ENCODE data around the gene PRKN.

Gene PRKN

GRCh38 chr6:162200945-162201690 is 526.4 kb downstream of the PRKN start:
- no peak overlapping the region for H3K4me3 ChIP-seq (ENCODE audit: low read depth, low read length)
- no peak for DNase-seq (ENCODE audit: low read depth, low spot score)
- in situ Hi-C loops (cut with HindIII; ENCODE audit: low sequenced_read_pairs) = no loop called here
- TF ChIP-seq CTCF (IDR thresholded peaks at IDR 0.05; ENCODE audit: low read depth, low read length) = no peak

- DNase-seq (ENCODE audit: low read depth, low spot score) = no peak
- TF ChIP-seq CTCF (IDR thresholded peaks at IDR 0.05; ENCODE audit: low read depth, low read length) = no peak
- H3K4me3 ChIP-seq (ENCODE audit: low read depth, low read length) = no peak overlapping the region
- in situ Hi-C loops (cut with HindIII; ENCODE audit: low sequenced_read_pairs) = no loop called here
Observed at GRCh38 chr6:162200041-162200440, 527.5 kb downstream of the PRKN start.

- TF ChIP-seq CTCF (IDR thresholded peaks at IDR 0.05; ENCODE audit: low read depth, low read length) = no peak
- in situ Hi-C loops (cut with HindIII; ENCODE audit: low sequenced_read_pairs) = no loop called here
- H3K4me3 ChIP-seq (ENCODE audit: low read depth, low read length) = no peak overlapping the region
- DNase-seq (ENCODE audit: low read depth, low spot score) = no peak
Observed at GRCh38 chr6:162198925-162199324, 528.6 kb downstream of the PRKN start.

GRCh38 chr6:162198076-162198475 is 529.5 kb downstream of the PRKN start:
- no peak for DNase-seq (ENCODE audit: low read depth, low spot score)
- in situ Hi-C loops (cut with HindIII; ENCODE audit: low sequenced_read_pairs) = no loop called here
- no peak overlapping the region for H3K4me3 ChIP-seq (ENCODE audit: low read depth, low read length)
- TF ChIP-seq CTCF (IDR thresholded peaks at IDR 0.05; ENCODE audit: low read depth, low read length) = no peak

- in situ Hi-C loops (cut with HindIII; ENCODE audit: low sequenced_read_pairs) = no loop called here
- no peak for TF ChIP-seq CTCF (IDR thresholded peaks at IDR 0.05; ENCODE audit: low read depth, low read length)
- H3K4me3 ChIP-seq (ENCODE audit: low read depth, low read length) = no peak overlapping the region
- no peak for DNase-seq (ENCODE audit: low read depth, low spot score)
Observed at GRCh38 chr6:162195441-162195840, 532.1 kb downstream of the PRKN start.

GRCh38 chr6:162190981-162191380 is 536.6 kb downstream of the PRKN start:
- no peak for DNase-seq (ENCODE audit: low read depth, low spot score)
- no peak for TF ChIP-seq CTCF (IDR thresholded peaks at IDR 0.05; ENCODE audit: low read depth, low read length)
- H3K4me3 ChIP-seq (ENCODE audit: low read depth, low read length) = no peak overlapping the region
- in situ Hi-C loops (cut with HindIII; ENCODE audit: low sequenced_read_pairs) = no loop called here

Data from astrocyte of the spinal cord (primary cell).